ENCODE data around the gene NPC1L1. TPM values are rescaled to one million over a fixed set of nuclear protein-coding genes. Genes with fewer than 3 reads are reported as not detected.
A peak's percentile ranks its signal among the peaks of the same experiment; 100 is the strongest.

The NPC1L1 gene
- total RNA-seq, 1 donor from 2014 or later: not detected

DNA sequence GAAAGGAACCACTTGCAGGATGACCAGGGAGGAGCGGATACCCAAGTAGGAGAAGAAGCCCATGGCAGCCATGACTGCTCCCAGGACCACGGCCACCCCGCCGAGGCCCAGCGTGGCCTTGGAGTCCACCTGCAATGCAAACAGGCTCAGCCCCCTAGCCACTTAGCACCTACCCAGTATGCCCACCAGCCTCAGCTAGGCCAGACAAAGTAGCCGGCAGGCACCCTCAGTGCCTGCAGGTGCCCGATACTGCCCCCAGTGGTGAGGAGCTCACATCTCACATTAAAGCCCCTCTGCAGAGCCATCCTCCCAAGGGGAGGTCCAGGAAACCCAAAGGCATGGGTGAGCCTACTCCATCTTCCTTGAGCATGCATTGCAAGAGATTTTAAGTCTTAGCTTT, 6.6 kb downstream of the NPC1L1 start:
- TF ChIP-seq CTCF (IDR thresholded peaks at IDR 0.05): no peak
- CTCF ChIA-PET: interaction anchor here (0.6 to 1.0 kb wide), 2 partner anchors 12 to 44 kb away, joined by 3 read pairs; partner anchors contain the start of gene NUDCD3
- no peaks in the 10 kb centered on the region for H3K36me3 Mint-ChIP-seq (ENCODE audit: low read depth)
- ATAC-seq (ENCODE audit: low read depth) (peak; percentile 61), DNase-seq (peak; percentile 22)
- H3K4me1 Mint-ChIP-seq: peaks cover 5% of the 10 kb centered on the region
- intact Hi-C loops (cut with micrococcal nuclease): no loop called here
- H3K27ac Mint-ChIP-seq: no peak overlapping the region
- H3K4me3 Mint-ChIP-seq: no peak overlapping the region
- H3K27me3 Mint-ChIP-seq: no peaks in the 10 kb centered on the region
- POLR2A ChIA-PET: interaction anchor here (0.6 kb wide), 1 partner anchor 44 kb away, joined by 3 read pairs; no protein-coding TSS in a partner anchor
- no peaks in the 10 kb centered on the region for H3K9me3 Mint-ChIP-seq

- ATAC-seq (ENCODE audit: low read depth) (no peak), DNase-seq (no peak)
- intact Hi-C loops (cut with micrococcal nuclease): no loop called here
- no peak overlapping the region for H3K4me3 Mint-ChIP-seq
- H3K27ac Mint-ChIP-seq: no peak overlapping the region
- H3K4me1 Mint-ChIP-seq: peaks cover 5% of the 10 kb centered on the region
- no peak for TF ChIP-seq CTCF (IDR thresholded peaks at IDR 0.05)
- POLR2A ChIA-PET: interaction anchor here (0.6 kb wide), 1 partner anchor 45 kb away, joined by 3 read pairs; no protein-coding TSS in a partner anchor
- no peaks in the 10 kb centered on the region for H3K27me3 Mint-ChIP-seq
- H3K36me3 Mint-ChIP-seq (ENCODE audit: low read depth): no peaks in the 10 kb centered on the region
- CTCF ChIA-PET: interaction anchor here (0.6 to 1.0 kb wide), 2 partner anchors 12 to 44 kb away, joined by 3 read pairs; partner anchors contain the start of gene NUDCD3
- H3K9me3 Mint-ChIP-seq: no peaks in the 10 kb centered on the region
Observed at GRCh38 chr7:44534087-44534486, 7.0 kb downstream of the NPC1L1 start.

DNA sequence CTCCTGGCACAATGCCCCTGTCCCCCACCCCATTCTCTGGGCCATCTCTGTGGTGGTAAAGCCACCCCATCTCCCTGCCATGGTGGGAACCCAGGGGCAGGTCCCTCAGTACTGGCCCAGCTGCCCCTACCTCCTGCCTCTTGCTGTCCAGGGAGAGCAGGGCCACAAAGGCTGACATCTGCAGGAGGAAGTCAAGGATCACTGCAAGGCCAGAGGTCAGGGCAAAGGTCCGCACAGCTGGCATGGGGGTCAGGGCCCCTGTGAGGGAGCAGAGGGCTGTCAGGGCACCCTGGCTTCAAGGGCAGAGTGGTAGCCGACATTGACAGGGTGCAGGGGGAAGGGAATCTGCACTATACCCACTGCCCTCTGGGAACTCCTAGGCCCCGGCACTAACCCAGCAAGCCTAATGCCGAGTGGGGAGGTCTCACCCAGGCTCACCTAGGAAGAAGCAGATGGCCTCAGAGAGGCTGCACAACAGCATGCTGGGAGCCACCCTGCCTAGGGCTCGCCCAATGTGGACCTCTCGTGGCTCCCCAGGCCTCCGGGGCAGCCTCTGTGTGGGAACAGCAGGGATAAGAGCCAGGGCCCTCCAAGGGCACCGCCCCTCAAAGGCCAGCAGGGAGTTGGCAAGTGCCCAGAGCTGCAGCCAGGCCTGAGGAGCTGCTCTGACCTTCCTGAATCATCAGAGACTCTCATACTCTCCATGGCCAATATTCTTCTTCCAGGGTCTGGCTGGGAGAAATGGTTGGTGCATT, 7.7 kb downstream of the NPC1L1 start:
- H3K36me3 Mint-ChIP-seq (ENCODE audit: low read depth): peaks cover under 1% of the 10 kb centered on the region
- H3K9me3 Mint-ChIP-seq: peaks cover under 1% of the 10 kb centered on the region
- H3K27me3 Mint-ChIP-seq: no peaks in the 10 kb centered on the region
- intact Hi-C loops (cut with micrococcal nuclease): no loop called here
- no peak overlapping the region for H3K4me3 Mint-ChIP-seq
- ChIA-PET CTCF (no interaction called here), POLR2A (no interaction called here)
- no peak overlapping the region for H3K27ac Mint-ChIP-seq
- DNase-seq (no peak), ATAC-seq (ENCODE audit: low read depth) (no peak)
- H3K4me1 Mint-ChIP-seq: peaks cover 5% of the 10 kb centered on the region
- TF ChIP-seq CTCF (IDR thresholded peaks at IDR 0.05): no peak

- Mint-ChIP-seq H3K27ac (no peak overlapping the region), H3K27me3 (no peaks in the 10 kb centered on the region), H3K9me3 (peaks cover 4% of the 10 kb centered on the region), H3K4me1 (peaks cover 5% of the 10 kb centered on the region), H3K4me3 (no peak overlapping the region), H3K36me3 (ENCODE audit: low read depth) (peaks cover 2% of the 10 kb centered on the region)
- DNase-seq (no peak), ATAC-seq (ENCODE audit: low read depth) (no peak)
- no peak for TF ChIP-seq CTCF (IDR thresholded peaks at IDR 0.05)
- intact Hi-C loops (cut with micrococcal nuclease): no loop called here
- POLR2A ChIA-PET: no interaction called here
- CTCF ChIA-PET: no interaction called here
Observed at GRCh38 chr7:44531421-44532380, 9.4 kb downstream of the NPC1L1 start.

DNA sequence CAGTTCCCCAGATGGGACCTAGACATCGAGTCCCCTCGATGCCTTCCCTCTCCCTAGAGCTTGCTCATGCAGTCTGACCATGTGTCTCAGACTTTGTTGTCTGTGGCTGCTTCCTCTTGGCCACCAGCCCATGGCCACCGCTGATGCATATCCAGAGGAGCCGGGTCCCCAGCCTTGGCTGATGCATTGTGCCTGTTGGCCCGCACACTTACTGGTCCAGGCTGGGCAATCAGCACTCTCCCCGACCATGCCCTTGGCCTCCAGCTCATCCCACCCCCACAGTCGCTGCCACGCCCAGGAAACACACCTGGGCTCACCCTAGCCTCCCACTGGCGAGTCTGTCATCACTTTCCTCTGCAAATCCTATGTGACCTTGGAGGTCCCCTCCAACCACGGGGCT, 10.1 kb downstream of the NPC1L1 start:
- Mint-ChIP-seq H3K27me3 (no peaks in the 10 kb centered on the region), H3K4me3 (no peak overlapping the region), H3K27ac (no peak overlapping the region), H3K36me3 (ENCODE audit: low read depth) (peaks cover 2% of the 10 kb centered on the region), H3K4me1 (peaks cover 5% of the 10 kb centered on the region), H3K9me3 (peaks cover 5% of the 10 kb centered on the region)
- no peak for TF ChIP-seq CTCF (IDR thresholded peaks at IDR 0.05)
- ChIA-PET CTCF (no interaction called here), POLR2A (no interaction called here)
- intact Hi-C loops (cut with micrococcal nuclease): no loop called here
- ATAC-seq (ENCODE audit: low read depth) (no peak), DNase-seq (no peak)

Measured in activated B cell treated with CpG ODN at 0.5 μM for 24 hours (primary cell).